Trophoblast cell (in vitro differentiated cells and primary cell): Measurements from ENCODE around the gene TAF1A.

Source experiments
- DNase-seq, 2 donors: peaks; one replicate each; pipeline ENCODE4 v3.0.0-alpha.2; 2016
- H2AFZ ChIP-seq: 2 replicates; pipeline ENCODE4 v1.6.1; 2013; ENCODE audit warnings: low read length, moderate library complexity, mild to moderate bottlenecking; ENCODE audit not compliant: insufficient read depth, poor library complexity
- H2AK5ac ChIP-seq: 2 replicates; pipeline ENCODE4 v1.6.1; 2013; ENCODE audit warnings: mild to moderate bottlenecking, low read length
- H2BK120ac ChIP-seq: 2 replicates; pipeline ENCODE4 v1.6.1; 2013; ENCODE audit warnings: low read length, mild to moderate bottlenecking, moderate library complexity; ENCODE audit not compliant: insufficient read depth, poor library complexity
- H2BK12ac ChIP-seq: 2 replicates; pipeline ENCODE4 v1.6.1; 2013; ENCODE audit warnings: mild to moderate bottlenecking, low read length, moderate library complexity
- H2BK5ac ChIP-seq: 2 replicates; pipeline ENCODE4 v1.6.1; 2013; ENCODE audit warnings: low read length, low read depth, moderate library complexity, mild to moderate bottlenecking; ENCODE audit not compliant: poor library complexity
- H3K14ac ChIP-seq: 2 replicates; pipeline ENCODE4 v1.6.1; 2013; ENCODE audit warnings: mild to moderate bottlenecking, low read length
- H3K18ac ChIP-seq: 2 replicates; pipeline ENCODE4 v1.6.1; 2013; ENCODE audit warnings: mild to moderate bottlenecking, low read length
- H3K23ac ChIP-seq: 2 replicates; pipeline ENCODE4 v1.6.1; 2013; ENCODE audit warnings: low read length
- H3K27ac ChIP-seq: 2 replicates; pipeline ENCODE4 v1.5.1; 2013; ENCODE audit warnings: low read depth, mild to moderate bottlenecking, inconsistent platforms, low read length, moderate library complexity
- H3K27me3 ChIP-seq: 2 replicates; pipeline ENCODE4 v1.6.1; 2013; ENCODE audit warnings: inconsistent platforms, mild to moderate bottlenecking, low read length, moderate library complexity; ENCODE audit not compliant: insufficient read depth
- H3K36me3 ChIP-seq, 2 experiments: 1 replicate in 1 of 2; 2 replicates in 1 of 2; pipeline ENCODE4 v1.6.1; 2013; ENCODE audit warnings: low read length in 2 of 2, mild to moderate bottlenecking in 2 of 2, moderate library complexity in 1 of 2; ENCODE audit not compliant: insufficient read depth in 2 of 2, control insufficient read depth in 1 of 2
- H3K4ac ChIP-seq: 2 replicates; pipeline ENCODE4 v1.6.1; 2013; ENCODE audit warnings: low read depth, mild to moderate bottlenecking, low read length, moderate library complexity
- H3K4me1 ChIP-seq, 2 experiments: 1 replicate in 1 of 2; 2 replicates in 1 of 2; pipeline ENCODE4 v1.6.1; 2013; ENCODE audit warnings: low read length in 2 of 2, mild to moderate bottlenecking in 2 of 2, moderate library complexity in 1 of 2; ENCODE audit not compliant: insufficient read depth in 2 of 2, control insufficient read depth in 1 of 2
- H3K4me2 ChIP-seq: 2 replicates; pipeline ENCODE4 v1.6.1; 2013; ENCODE audit warnings: inconsistent platforms, mild to moderate bottlenecking, low read length, moderate library complexity
- H3K4me3 ChIP-seq: 2 replicates; pipeline ENCODE4 v1.5.1; 2013; ENCODE audit warnings: mild to moderate bottlenecking, low read depth, low read length, inconsistent platforms
- H3K79me1 ChIP-seq: one replicate; pipeline ENCODE4 v1.6.1; 2013; ENCODE audit warnings: low read length
- H3K79me2 ChIP-seq: 2 replicates; pipeline ENCODE4 v1.6.1; 2013; ENCODE audit warnings: low read length, mild to moderate bottlenecking; ENCODE audit not compliant: control insufficient read depth, insufficient read depth, poor library complexity
- H3K9ac ChIP-seq: 2 replicates; pipeline ENCODE4 v1.6.1; 2013; ENCODE audit warnings: mild to moderate bottlenecking, low read length
- H3K9me3 ChIP-seq: 2 replicates; pipeline ENCODE4 v1.6.1; 2013; ENCODE audit warnings: low read depth, mild to moderate bottlenecking, control low read depth, inconsistent platforms, low read length; ENCODE audit not compliant: insufficient read depth
- H4K12ac ChIP-seq: 2 replicates; pipeline ENCODE4 v1.6.1; 2013; ENCODE audit warnings: low read depth, mild to moderate bottlenecking, low read length, moderate library complexity
- H4K8ac ChIP-seq: 2 replicates; pipeline ENCODE4 v1.6.1; 2013; ENCODE audit warnings: low read depth, mild to moderate bottlenecking, low read length, moderate library complexity
- H4K91ac ChIP-seq: one replicate; pipeline ENCODE4 v1.6.1; 2013; ENCODE audit warnings: low read depth, mild to moderate bottlenecking, low read length, moderate library complexity
- WGBS: extraction: QIAGEN DNeasy Blood & Tissue Kit; methylation state at CpG from one replicate; pipeline ENCODE4 v1.1.7; 2013; ENCODE audit warnings: missing lambda C conversion rate; ENCODE audit not compliant: insufficient read length, insufficient coverage; ENCODE audit errors: extremely low coverage; 5-methylcytosine and 5-hydroxymethylcytosine counted together

TAF1A gene

GRCh38 chr1:222555992-222556615 lies 33.6 kb downstream of the TAF1A start:
- no peak overlapping the region for H3K4me2 ChIP-seq
- no peaks in the 10 kb centered on the region for H3K4me1 ChIP-seq
- H3K9ac ChIP-seq = no peak overlapping the region
- no peaks in the 10 kb centered on the region for H3K27me3 ChIP-seq
- no peak overlapping the region for H3K27ac ChIP-seq
- no peak for DNase-seq
- H3K14ac ChIP-seq = no peak overlapping the region
- H3K23ac ChIP-seq = no peak overlapping the region
- H2AFZ ChIP-seq = no peak overlapping the region
- H2BK12ac ChIP-seq = no peak overlapping the region
- H2BK5ac ChIP-seq = no peak overlapping the region
- WGBS = no CpG with 5 or more reads among the region's 2 CpGs
- H2AK5ac ChIP-seq = no peak overlapping the region
- H3K4me3 ChIP-seq = no peak overlapping the region
- H4K8ac ChIP-seq = no peak overlapping the region
- H3K4ac ChIP-seq = no peak overlapping the region
- no peaks in the 10 kb centered on the region for H3K79me2 ChIP-seq
- no peaks in the 10 kb centered on the region for H3K9me3 ChIP-seq
- no peak overlapping the region for H3K18ac ChIP-seq
- H3K79me1 ChIP-seq = no peaks in the 10 kb centered on the region
- no peak overlapping the region for H4K12ac ChIP-seq
- H3K36me3 ChIP-seq = peaks cover 9 to 10% of the 10 kb centered on the region in 2 experiments
- H2BK120ac ChIP-seq = no peak overlapping the region
- no peak overlapping the region for H4K91ac ChIP-seq

GRCh38 chr1:222554177-222554576 lies 35.6 kb downstream of the TAF1A start:
- H3K4me3 ChIP-seq = no peak overlapping the region
- WGBS = no CpG with 5 or more reads among the region's 5 CpGs

GRCh38 chr1:222552882-222553281 lies 36.9 kb downstream of the TAF1A start:
- H3K9me3 ChIP-seq = no peaks in the 10 kb centered on the region
- no peak overlapping the region for H3K4me2 ChIP-seq
- H3K79me2 ChIP-seq = no peaks in the 10 kb centered on the region
- H2BK5ac ChIP-seq = no peak overlapping the region
- H2AK5ac ChIP-seq = no peak overlapping the region
- H2BK120ac ChIP-seq = no peak overlapping the region
- H3K79me1 ChIP-seq = no peaks in the 10 kb centered on the region
- H3K4me3 ChIP-seq = no peak overlapping the region
- H3K36me3 ChIP-seq = peaks cover 6 to 8% of the 10 kb centered on the region in 2 experiments
- H4K91ac ChIP-seq = no peak overlapping the region
- no peak overlapping the region for H3K27ac ChIP-seq
- no peak overlapping the region for H3K18ac ChIP-seq
- H4K8ac ChIP-seq = no peak overlapping the region
- H3K9ac ChIP-seq = no peak overlapping the region
- H3K4ac ChIP-seq = no peak overlapping the region
- DNase-seq = no peak
- peaks cover 0 to 2% of the 10 kb centered on the region in 2 experiments for H3K4me1 ChIP-seq
- H2AFZ ChIP-seq = no peak overlapping the region
- no peak overlapping the region for H4K12ac ChIP-seq
- H2BK12ac ChIP-seq = no peak overlapping the region
- WGBS = no CpG with 5 or more reads among the region's 5 CpGs
- H3K27me3 ChIP-seq = no peaks in the 10 kb centered on the region
- no peak overlapping the region for H3K23ac ChIP-seq
- H3K14ac ChIP-seq = no peak overlapping the region

More at GRCh38 chr1:222554177-222554576, 35.6 kb downstream of the TAF1A start:
- Histone ChIP-seq H3K23ac (no peak overlapping the region), H3K4me2 (no peak overlapping the region), H2AFZ (no peak overlapping the region), H3K14ac (no peak overlapping the region), H3K79me2 (no peaks in the 10 kb centered on the region), H3K36me3 (peaks cover 6 to 9% of the 10 kb centered on the region in 2 experiments), H4K12ac (no peak overlapping the region), H3K18ac (no peak overlapping the region), H3K9me3 (no peaks in the 10 kb centered on the region), H3K27me3 (no peaks in the 10 kb centered on the region), H3K27ac (no peak overlapping the region), H3K4ac (no peak overlapping the region), H4K91ac (no peak overlapping the region), H3K9ac (no peak overlapping the region), H3K4me1 (no peaks in the 10 kb centered on the region), H2BK120ac (no peak overlapping the region), H2AK5ac (no peak overlapping the region), H2BK5ac (no peak overlapping the region), H3K79me1 (no peaks in the 10 kb centered on the region), H4K8ac (no peak overlapping the region), H2BK12ac (no peak overlapping the region)
- no peak for DNase-seq

- Histone ChIP-seq H3K79me2 (no peaks in the 10 kb centered on the region), H2BK12ac (no peak within 1 kb of the TSS)
Observed at GRCh38 chr1:222547944-222548671, 41.6 kb downstream of the TAF1A start, which contains the start of gene HHIPL2. Gene HHIPL2 (minus strand): TSS chr1:222548104. CDS start chr1:222548044, 60 bp downstream.

More at GRCh38 chr1:222547944-222548671, 41.6 kb downstream of the TAF1A start, which contains the start of gene HHIPL2:
- Histone ChIP-seq H3K4ac (no peak within 1 kb of the TSS), H4K12ac (no peak within 1 kb of the TSS), H2AK5ac (no peak within 1 kb of the TSS), H3K4me2 (no peak within 1 kb of the TSS), H3K14ac (no peak within 1 kb of the TSS), H3K9ac (no peak within 1 kb of the TSS), H3K9me3 (no peaks in the 10 kb centered on the region), H4K91ac (peak within 1 kb of the TSS; percentile 21), H2BK5ac (no peak within 1 kb of the TSS), H3K4me1 (peaks cover 7 to 12% of the 10 kb centered on the region in 2 experiments), H3K23ac (no peak within 1 kb of the TSS), H3K79me1 (no peaks in the 10 kb centered on the region), H3K27ac (peak within 1 kb of the TSS; percentile 15), H2AFZ (no peak within 1 kb of the TSS), H4K8ac (no peak within 1 kb of the TSS), H3K18ac (no peak within 1 kb of the TSS), H3K27me3 (no peaks in the 10 kb centered on the region), H3K36me3 (no peaks in the 10 kb centered on the region), H3K4me3 (no peak within 1 kb of the TSS), H2BK120ac (no peak within 1 kb of the TSS)
- no CpG with 5 or more reads among the region's 8 CpGs for WGBS
- no peak for DNase-seq
